ENCODE results near the gene DIP2C.
A peak's percentile ranks its signal among the peaks of the same experiment; 100 is the strongest.

The DIP2C gene

DNA sequence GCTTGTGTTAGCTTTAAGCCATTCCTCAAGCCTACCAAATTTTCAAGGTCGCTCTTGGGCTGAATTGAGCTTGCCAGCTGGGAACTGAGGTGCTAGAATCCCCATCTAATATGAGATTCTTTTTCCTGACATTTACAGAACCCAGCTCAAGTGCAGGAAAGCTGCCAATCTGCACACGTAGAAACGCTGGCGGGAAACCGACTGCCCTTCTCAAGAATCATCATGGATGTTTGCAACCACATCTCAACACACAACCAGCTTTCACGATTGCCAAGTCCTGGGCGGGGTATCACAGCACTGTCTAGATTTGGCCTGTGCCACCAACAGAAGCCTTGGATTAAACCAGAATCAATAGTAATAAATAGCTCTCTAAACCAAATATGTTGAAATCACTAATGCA lies 203.7 kb downstream of the DIP2C start:
- no peaks in the 10 kb centered on the region; the same call in 1 of the 2 replicates for H3K27me3 ChIP-seq (replicated peaks; ENCODE audit: control insufficient read depth, insufficient read depth, low read length)
- no peak overlapping the region for H3K4me3 ChIP-seq (replicated peaks; ENCODE audit: low read depth, low read length)
- no peaks in the 10 kb centered on the region for H3K36me3 ChIP-seq (ENCODE audit: control insufficient read depth, insufficient read depth, low read length)
- no peak for DNase-seq (ENCODE audit: extremely low read depth, insufficient read length)
- TF ChIP-seq, protein P1, sequence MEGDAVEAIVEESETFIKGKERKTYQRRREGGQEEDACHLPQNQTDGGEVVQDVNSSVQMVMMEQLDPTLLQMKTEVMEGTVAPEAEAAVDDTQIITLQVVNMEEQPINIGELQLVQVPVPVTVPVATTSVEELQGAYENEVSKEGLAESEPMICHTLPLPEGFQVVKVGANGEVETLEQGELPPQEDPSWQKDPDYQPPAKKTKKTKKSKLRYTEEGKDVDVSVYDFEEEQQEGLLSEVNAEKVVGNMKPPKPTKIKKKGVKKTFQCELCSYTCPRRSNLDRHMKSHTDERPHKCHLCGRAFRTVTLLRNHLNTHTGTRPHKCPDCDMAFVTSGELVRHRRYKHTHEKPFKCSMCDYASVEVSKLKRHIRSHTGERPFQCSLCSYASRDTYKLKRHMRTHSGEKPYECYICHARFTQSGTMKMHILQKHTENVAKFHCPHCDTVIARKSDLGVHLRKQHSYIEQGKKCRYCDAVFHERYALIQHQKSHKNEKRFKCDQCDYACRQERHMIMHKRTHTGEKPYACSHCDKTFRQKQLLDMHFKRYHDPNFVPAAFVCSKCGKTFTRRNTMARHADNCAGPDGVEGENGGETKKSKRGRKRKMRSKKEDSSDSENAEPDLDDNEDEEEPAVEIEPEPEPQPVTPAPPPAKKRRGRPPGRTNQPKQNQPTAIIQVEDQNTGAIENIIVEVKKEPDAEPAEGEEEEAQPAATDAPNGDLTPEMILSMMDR (IDR thresholded peaks at IDR 0.05; ENCODE audit: insufficient read depth, low read length, poor library complexity, severe bottlenecking): no peak

GRCh38 chr10:484925-485661 lies 204.4 kb downstream of the DIP2C start:
- TF ChIP-seq, protein P1 (IDR thresholded peaks at IDR 0.05; ENCODE audit: insufficient read depth, low read length, poor library complexity, severe bottlenecking): no peak
- Histone ChIP-seq H3K4me3 (replicated peaks; ENCODE audit: low read depth, low read length) (peak overlapping the region; percentile 60), H3K36me3 (ENCODE audit: control insufficient read depth, insufficient read depth, low read length) (no peaks in the 10 kb centered on the region), H3K27me3 (replicated peaks; ENCODE audit: control insufficient read depth, insufficient read depth, low read length) (no peaks in the 10 kb centered on the region)
- peak; percentile 38 for DNase-seq (ENCODE audit: extremely low read depth, insufficient read length)

DNA sequence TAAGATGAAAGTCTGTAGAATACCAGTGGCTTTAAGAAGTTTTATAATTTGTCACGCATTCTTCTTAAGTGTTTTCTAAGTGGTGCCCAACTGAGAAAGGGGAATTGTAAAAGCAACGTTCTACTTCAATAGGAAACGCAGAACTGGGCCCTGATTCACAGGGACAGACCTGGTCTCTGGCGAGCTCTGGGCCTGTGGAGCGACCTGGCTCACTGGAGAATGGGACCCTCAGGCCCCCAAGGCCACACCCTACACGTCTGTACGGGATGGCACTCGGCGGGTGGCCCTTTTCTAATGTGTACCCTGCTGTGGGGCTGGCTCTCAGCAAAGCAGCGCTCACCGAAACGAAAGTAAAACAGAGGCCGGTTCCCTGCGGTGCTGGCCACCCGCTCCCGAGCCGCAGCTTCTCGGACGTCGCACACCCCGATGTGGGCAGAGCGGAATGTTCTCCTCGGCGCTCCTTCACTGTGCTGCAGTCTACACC lies 205.0 kb downstream of the DIP2C start:
- no peaks in the 10 kb centered on the region for H3K36me3 ChIP-seq (ENCODE audit: control insufficient read depth, insufficient read depth, low read length)
- TF ChIP-seq, protein P1 (IDR thresholded peaks at IDR 0.05; ENCODE audit: insufficient read depth, low read length, poor library complexity, severe bottlenecking): no peak
- peak overlapping the region; percentile 60 for H3K4me3 ChIP-seq (replicated peaks; ENCODE audit: low read depth, low read length)
- DNase-seq (ENCODE audit: extremely low read depth, insufficient read length): no peak
- no peaks in the 10 kb centered on the region for H3K27me3 ChIP-seq (replicated peaks; ENCODE audit: control insufficient read depth, insufficient read depth, low read length)

DNA sequence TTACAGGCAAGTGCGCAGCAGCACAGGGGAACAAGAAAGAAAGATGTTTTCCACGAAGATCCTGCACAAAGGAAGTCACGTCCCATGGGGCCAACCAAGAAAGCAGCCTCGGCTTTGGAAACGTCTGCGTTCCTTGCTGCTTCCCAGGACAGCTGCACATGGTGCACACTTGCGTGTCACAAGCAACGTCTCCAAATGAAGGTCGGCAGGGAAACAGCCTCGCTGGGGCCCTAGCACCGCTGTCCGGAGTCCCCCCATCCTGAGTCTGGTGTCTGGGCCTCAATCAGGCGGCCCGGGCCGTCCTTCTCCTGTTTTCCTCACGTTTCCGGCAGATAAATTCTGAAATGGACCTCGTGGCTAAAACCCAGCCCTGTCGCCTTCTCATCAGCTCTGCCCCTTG lies 206.2 kb downstream of the DIP2C start:
- DNase-seq (ENCODE audit: extremely low read depth, insufficient read length): no peak
- Histone ChIP-seq H3K27me3 (replicated peaks; ENCODE audit: control insufficient read depth, insufficient read depth, low read length) (no peaks in the 10 kb centered on the region), H3K4me3 (replicated peaks; ENCODE audit: low read depth, low read length) (no peak overlapping the region), H3K36me3 (ENCODE audit: control insufficient read depth, insufficient read depth, low read length) (no peaks in the 10 kb centered on the region)
- TF ChIP-seq, protein P1 (IDR thresholded peaks at IDR 0.05; ENCODE audit: insufficient read depth, low read length, poor library complexity, severe bottlenecking): no peak

DNA sequence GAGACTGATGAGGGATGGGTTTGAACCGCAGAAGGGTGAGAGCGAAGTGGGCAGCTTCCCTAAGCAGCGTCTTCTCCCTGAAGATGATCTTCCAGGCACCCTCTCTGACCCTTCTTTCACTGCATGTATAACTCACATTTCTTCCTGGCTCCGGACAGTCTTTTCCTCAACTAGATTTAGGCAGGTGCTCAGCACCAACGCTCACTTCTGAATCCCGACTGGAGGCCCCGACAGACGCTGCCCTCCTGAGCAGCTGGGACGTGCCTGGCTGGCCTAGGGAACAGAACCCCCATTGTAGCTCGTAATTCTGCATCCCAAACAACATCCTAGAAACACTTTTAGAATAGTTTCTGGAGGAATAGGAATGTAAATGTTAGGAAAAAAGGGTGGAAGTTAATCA lies 206.6 kb downstream of the DIP2C start:
- no peak for DNase-seq (ENCODE audit: extremely low read depth, insufficient read length)
- Histone ChIP-seq H3K4me3 (replicated peaks; ENCODE audit: low read depth, low read length) (no peak overlapping the region), H3K27me3 (replicated peaks; ENCODE audit: control insufficient read depth, insufficient read depth, low read length) (no peaks in the 10 kb centered on the region), H3K36me3 (ENCODE audit: control insufficient read depth, insufficient read depth, low read length) (no peaks in the 10 kb centered on the region)
- TF ChIP-seq, protein P1 (IDR thresholded peaks at IDR 0.05; ENCODE audit: insufficient read depth, low read length, poor library complexity, severe bottlenecking): no peak
